Measurements from ENCODE around the gene USP40.

DNA sequence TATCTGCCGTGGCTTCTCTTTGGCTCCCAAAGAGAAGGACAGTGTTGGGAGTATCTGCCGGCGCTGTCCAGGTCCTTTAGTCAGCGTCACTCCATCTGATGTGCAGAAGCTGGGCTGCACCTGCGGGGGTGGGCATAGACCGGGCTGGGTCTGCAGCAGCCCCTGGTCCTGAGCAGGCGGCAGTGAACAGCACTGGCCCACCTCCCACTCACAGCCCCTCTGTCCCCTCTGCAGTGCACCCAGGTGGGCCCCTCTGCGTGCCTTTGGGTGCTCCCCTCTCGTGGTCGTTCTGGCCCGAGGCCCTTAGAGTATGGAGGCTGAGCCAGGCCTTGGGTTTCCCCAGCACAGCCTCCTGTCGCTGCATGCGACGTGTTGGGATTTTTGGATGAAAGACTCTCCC, 95.7 kb downstream of the USP40 start:
- TF ChIP-seq, protein P1, sequence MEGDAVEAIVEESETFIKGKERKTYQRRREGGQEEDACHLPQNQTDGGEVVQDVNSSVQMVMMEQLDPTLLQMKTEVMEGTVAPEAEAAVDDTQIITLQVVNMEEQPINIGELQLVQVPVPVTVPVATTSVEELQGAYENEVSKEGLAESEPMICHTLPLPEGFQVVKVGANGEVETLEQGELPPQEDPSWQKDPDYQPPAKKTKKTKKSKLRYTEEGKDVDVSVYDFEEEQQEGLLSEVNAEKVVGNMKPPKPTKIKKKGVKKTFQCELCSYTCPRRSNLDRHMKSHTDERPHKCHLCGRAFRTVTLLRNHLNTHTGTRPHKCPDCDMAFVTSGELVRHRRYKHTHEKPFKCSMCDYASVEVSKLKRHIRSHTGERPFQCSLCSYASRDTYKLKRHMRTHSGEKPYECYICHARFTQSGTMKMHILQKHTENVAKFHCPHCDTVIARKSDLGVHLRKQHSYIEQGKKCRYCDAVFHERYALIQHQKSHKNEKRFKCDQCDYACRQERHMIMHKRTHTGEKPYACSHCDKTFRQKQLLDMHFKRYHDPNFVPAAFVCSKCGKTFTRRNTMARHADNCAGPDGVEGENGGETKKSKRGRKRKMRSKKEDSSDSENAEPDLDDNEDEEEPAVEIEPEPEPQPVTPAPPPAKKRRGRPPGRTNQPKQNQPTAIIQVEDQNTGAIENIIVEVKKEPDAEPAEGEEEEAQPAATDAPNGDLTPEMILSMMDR (IDR thresholded peaks at IDR 0.05), result no peak
- no peak for TF ChIP-seq POLR2A (IDR thresholded peaks at IDR 0.05)

Measured in thyroid gland (tissue), 4 donors.